ENCODE data around the gene CAPN15. TPM values are rescaled to one million over a fixed set of nuclear protein-coding genes. Genes with fewer than 3 reads are reported as not detected.

Gene CAPN15
- total RNA-seq, 1 experiment from 2014 or later = 76.4 TPM

GRCh38 chr16:557463-558297, 30.2 kb downstream of the CAPN15 start:
- H3K56ac ChIP-seq (ENCODE audit: insufficient read length, low read depth, low read length) = no peak overlapping the region
- no peak overlapping the region for H4K91ac ChIP-seq (ENCODE audit: insufficient read length, low read depth, low read length)

More at GRCh38 chr16:557463-558297, 30.2 kb downstream of the CAPN15 start:
- peaks cover 3% of the 10 kb centered on the region for H4K20me1 ChIP-seq (ENCODE audit: control insufficient read depth, insufficient read depth, insufficient read length)
- H2BK15ac ChIP-seq (ENCODE audit: low read depth, low read length) = no peak overlapping the region
- no peak overlapping the region for H3K27ac ChIP-seq (ENCODE audit: insufficient read length, low read depth, low read length)
- Mint-ChIP-seq H3K4me1 (no peaks in the 10 kb centered on the region), H3K36me3 (ENCODE audit: insufficient read depth in 1 of 3, low read depth in 3 of 3) (peaks cover 0 to 3% (median 0%) of the 10 kb centered on the region in 3 experiments; a peak in 3 of 7 replicates), H3K9me3 (no peaks in the 10 kb centered on the region; a peak in 1 of 5 replicates), H3K27me3 (ENCODE audit: low read depth) (peaks cover 37% of the 10 kb centered on the region), H3K4me3 (no peak overlapping the region), H3K27ac (no peak overlapping the region)
- no peak overlapping the region for H3K4ac ChIP-seq (ENCODE audit: low read depth, low read length)
- no peak overlapping the region; the same call in 1 of the 2 replicates for H3K14ac ChIP-seq (ENCODE audit: insufficient read depth, low read length)
- H3K23me2 ChIP-seq (ENCODE audit: insufficient read length, low read depth, low read length, poor library complexity, severe bottlenecking) = no peaks in the 10 kb centered on the region
- no peak overlapping the region for H2BK20ac ChIP-seq (ENCODE audit: low read depth, low read length, poor library complexity, severe bottlenecking)
- no CpG with 5 or more reads among the region's 23 CpGs for WGBS (ENCODE audit: extremely low coverage, insufficient read length, low lambda C conversion rate)
- H4K5ac ChIP-seq (ENCODE audit: insufficient read length, low read depth, low read length) = no peak overlapping the region
- H3K9me3 ChIP-seq (ENCODE audit: control insufficient read depth, low read depth, low read length) = no peaks in the 10 kb centered on the region
- H3K4me1 ChIP-seq (ENCODE audit: insufficient read depth, low read length) = no peaks in the 10 kb centered on the region
- no peak overlapping the region for H3T11ph ChIP-seq (ENCODE audit: low read length)
- H3K79me1 ChIP-seq (ENCODE audit: insufficient read depth, low read depth, low read length, poor library complexity, severe bottlenecking) = no peaks in the 10 kb centered on the region
- peaks cover 2% of the 10 kb centered on the region; the same call in 1 of the 2 replicates for H3K27me3 ChIP-seq (ENCODE audit: insufficient read depth, low read length)
- H4K8ac ChIP-seq (replicated peaks; ENCODE audit: insufficient read length, low read depth, low read length) = no peak overlapping the region
- TF ChIP-seq CTCF (conservative IDR thresholded peaks at IDR 0.05) = no peak
- H2BK120ac ChIP-seq (ENCODE audit: low read depth, low read length, poor library complexity, severe bottlenecking) = no peak overlapping the region
- H3K23ac ChIP-seq (ENCODE audit: insufficient read length, low read depth, low read length) = no peak overlapping the region
- no peak overlapping the region for H2BK5ac ChIP-seq (ENCODE audit: insufficient read length, low read length)
- no peaks in the 10 kb centered on the region for H3K79me2 ChIP-seq (ENCODE audit: insufficient read depth, low read length)
- no peak overlapping the region for H2AFZ ChIP-seq (ENCODE audit: low read length)
- H3K4me2 ChIP-seq (ENCODE audit: insufficient read depth, insufficient read length, low read length) = no peak overlapping the region
- H2AK5ac ChIP-seq (ENCODE audit: insufficient read length, low read length) = no peak overlapping the region
- no peak overlapping the region for H3K9ac ChIP-seq (ENCODE audit: extremely low read depth, insufficient read length, low read length)
- DNase-seq = no peak
- H2BK12ac ChIP-seq (ENCODE audit: insufficient read length, low read depth, low read length) = no peak overlapping the region
- no peak overlapping the region for H3K18ac ChIP-seq (ENCODE audit: insufficient read length, low read depth, low read length)

All from H9 (cell line).